WTC11 (cell line): ENCODE data around the gene LAMC1. TPM values are rescaled to one million over a fixed set of nuclear protein-coding genes. Genes with fewer than 3 reads are reported as not detected.

ENCODE experiments used
- ATAC-seq: fragments of 200-7000 bp; cut with Tn5 transposase; 2 replicates; pipeline ENCODE4 v1.10.0; 2021; ENCODE audit warnings: mild to moderate bottlenecking, moderate library complexity
- CTCF ChIA-PET: fragments of 300-600 bp; sonication (Branson Sonifier 250); formaldehyde crosslinking; loops from one replicate; lab custom pipeline; 2021; ENCODE audit warnings: antibody characterized with exemption; lab: Charles Lee
- POLR2A ChIA-PET: fragments of 350-600 bp; sonication (Branson Sonifier 250); formaldehyde crosslinking; loops from one replicate; lab custom pipeline; 2021; ENCODE audit warnings: antibody characterized with exemption; lab: Charles Lee
- DNase-seq: peaks from one replicate; pipeline ENCODE4 v3.0.0; 2021; ENCODE audit warnings: low spot score
- H3K27ac Mint-ChIP-seq: 2 replicates; pipeline ENCODE4 v1.8.0; 2021; ENCODE audit warnings: mixed read lengths
- H3K27me3 Mint-ChIP-seq: 2 replicates; pipeline ENCODE4 v1.8.0; 2021; ENCODE audit warnings: low read depth, mild to moderate bottlenecking, moderate library complexity, mixed read lengths
- H3K36me3 Mint-ChIP-seq: 2 replicates; pipeline ENCODE4 v1.8.0; 2021; ENCODE audit warnings: mixed read lengths
- H3K4me1 Mint-ChIP-seq: 2 replicates; pipeline ENCODE4 v1.8.0; 2022; ENCODE audit warnings: mixed read lengths
- H3K4me3 Mint-ChIP-seq: 2 replicates; pipeline ENCODE4 v1.8.0; 2021; ENCODE audit warnings: mild to moderate bottlenecking, moderate library complexity, mixed read lengths
- H3K9me3 Mint-ChIP-seq: 2 replicates; pipeline ENCODE4 v1.8.0; 2021; ENCODE audit warnings: mixed read lengths
- AR ChIP-seq: fragments of 250-450 bp; sonication (Bioruptor Pico); IDR thresholded peaks from 2 replicates; pipeline ENCODE4 v1.9.0; 2021; ENCODE audit warnings: mild to moderate bottlenecking
- CREM ChIP-seq: sonication (generic); formaldehyde crosslinking; IDR thresholded peaks from 2 replicates; pipeline ENCODE4 v1.8.1; 2022; ENCODE audit warnings: mild to moderate bottlenecking, missing genetic modification reagents, moderate library complexity
- E2F1 ChIP-seq: sonication (generic); formaldehyde crosslinking; IDR thresholded peaks from 2 replicates; pipeline ENCODE4 v1.8.0; 2022; ENCODE audit warnings: mild to moderate bottlenecking, missing genetic modification reagents
- ERG ChIP-seq: fragments of 250-450 bp; sonication (Bioruptor Pico); IDR thresholded peaks from 2 replicates; pipeline ENCODE4 v1.8.0; 2021; ENCODE audit warnings: mild to moderate bottlenecking
- FOXJ3 ChIP-seq: sonication (generic); formaldehyde crosslinking; IDR thresholded peaks from 2 replicates; pipeline ENCODE4 v1.9.0; 2021; ENCODE audit warnings: missing genetic modification reagents, mild to moderate bottlenecking, borderline replicate concordance
- FOXP1 ChIP-seq: sonication (generic); formaldehyde crosslinking; IDR thresholded peaks from 2 replicates; pipeline ENCODE4 v1.8.0; 2022; ENCODE audit warnings: missing genetic modification reagents, mild to moderate bottlenecking, moderate library complexity, borderline replicate concordance
- FOXP4 ChIP-seq: sonication (generic); formaldehyde crosslinking; IDR thresholded peaks from 2 replicates; pipeline ENCODE4 v1.8.0; 2022; ENCODE audit warnings: mild to moderate bottlenecking, missing genetic modification reagents
- GRHL2 ChIP-seq: fragments of 250-450 bp; sonication (Bioruptor Pico); IDR thresholded peaks from 2 replicates; pipeline ENCODE4 v1.8.0; 2022; ENCODE audit warnings: mild to moderate bottlenecking, moderate library complexity; ENCODE audit not compliant: insufficient replicate concordance, severe bottlenecking
- HMGXB4 ChIP-seq: sonication (generic); formaldehyde crosslinking; IDR thresholded peaks from 2 replicates; pipeline ENCODE4 v1.8.1; 2023; ENCODE audit warnings: mild to moderate bottlenecking, moderate library complexity, missing genetic modification reagents
- IRF2 ChIP-seq: sonication (generic); formaldehyde crosslinking; IDR thresholded peaks from 2 replicates; pipeline ENCODE4 v1.8.0; 2022; ENCODE audit warnings: low read depth, missing genetic modification reagents, borderline replicate concordance
- MLX ChIP-seq: sonication (generic); formaldehyde crosslinking; IDR thresholded peaks from 2 replicates; pipeline ENCODE4 v1.8.1; 2023; ENCODE audit warnings: mild to moderate bottlenecking, missing genetic modification reagents, moderate library complexity
- MXD4 ChIP-seq: fragments of 250-450 bp; sonication (Bioruptor Pico); IDR thresholded peaks from 2 replicates; pipeline ENCODE4 v1.8.0; 2021; ENCODE audit warnings: mild to moderate bottlenecking, moderate library complexity, borderline replicate concordance
- NFATC4 ChIP-seq: fragments of 250-450 bp; sonication (Bioruptor Pico); IDR thresholded peaks from 2 replicates; pipeline ENCODE4 v1.9.0; 2021; ENCODE audit warnings: mild to moderate bottlenecking
- NR2C2 ChIP-seq: sonication (generic); formaldehyde crosslinking; IDR thresholded peaks from 2 replicates; pipeline ENCODE4 v1.8.0; 2022; ENCODE audit warnings: mild to moderate bottlenecking, missing genetic modification reagents
- RELA ChIP-seq: sonication (generic); formaldehyde crosslinking; IDR thresholded peaks from 2 replicates; pipeline ENCODE4 v1.8.1; 2022; ENCODE audit warnings: missing genetic modification reagents, mild to moderate bottlenecking, borderline replicate concordance
- SP1 ChIP-seq: sonication (generic); formaldehyde crosslinking; conservative IDR thresholded peaks from 2 replicates; pipeline ENCODE4 v1.8.1; 2022; ENCODE audit warnings: missing genetic modification reagents
- TEAD1 ChIP-seq: sonication (generic); formaldehyde crosslinking; IDR thresholded peaks from 2 replicates; pipeline ENCODE4 v1.8.0; 2022; ENCODE audit warnings: mild to moderate bottlenecking, missing genetic modification reagents
- ZBTB21 ChIP-seq: sonication (generic); formaldehyde crosslinking; IDR thresholded peaks from 2 replicates; pipeline ENCODE4 v1.8.1; 2023; ENCODE audit warnings: mild to moderate bottlenecking, missing genetic modification reagents, borderline replicate concordance
- ZNF121 ChIP-seq: sonication (generic); formaldehyde crosslinking; IDR thresholded peaks from 2 replicates; pipeline ENCODE4 v1.8.0; 2023; ENCODE audit warnings: missing genetic modification reagents
- ZNF138 ChIP-seq: sonication (generic); formaldehyde crosslinking; conservative IDR thresholded peaks from 2 replicates; pipeline ENCODE4 v1.8.1; 2022; ENCODE audit warnings: mild to moderate bottlenecking, moderate library complexity, missing genetic modification reagents
- ZNF232 ChIP-seq: sonication (generic); formaldehyde crosslinking; IDR thresholded peaks from 2 replicates; pipeline ENCODE4 v1.8.0; 2022; ENCODE audit warnings: mild to moderate bottlenecking, missing genetic modification reagents
- ZNF396 ChIP-seq: fragments of 250-450 bp; sonication (Bioruptor Pico); IDR thresholded peaks from 2 replicates; pipeline ENCODE4 v1.8.0; 2021; ENCODE audit warnings: mild to moderate bottlenecking, moderate library complexity, borderline replicate concordance
- ZNF423 ChIP-seq: fragments of 250-450 bp; sonication (Bioruptor Pico); IDR thresholded peaks from 2 replicates; pipeline ENCODE4 v2.1.2; 2022; ENCODE audit warnings: mild to moderate bottlenecking, moderate library complexity
- ZNF512 ChIP-seq: sonication (generic); formaldehyde crosslinking; IDR thresholded peaks from 2 replicates; pipeline ENCODE4 v1.8.1; 2022; ENCODE audit warnings: missing genetic modification reagents, borderline replicate concordance
- ZNF671 ChIP-seq: fragments of 250-450 bp; sonication (Bioruptor Pico); IDR thresholded peaks from 2 replicates; pipeline ENCODE4 v1.8.0; 2021; ENCODE audit warnings: mild to moderate bottlenecking
- total RNA-seq: library from RNA; stranded (reverse); gene quantifications from 3 replicates; pipeline ENCODE4 v1.2.3, GENCODE V29; 2021

Gene LAMC1
- total RNA-seq, 1 experiment from 2014 or later = 162 TPM

- Mint-ChIP-seq H3K4me3 (no peak overlapping the region), H3K4me1 (peaks cover 31% of the 10 kb centered on the region), H3K36me3 (peaks cover 13% of the 10 kb centered on the region), H3K27ac (no peak overlapping the region), H3K27me3 (no peaks in the 10 kb centered on the region), H3K9me3 (no peaks in the 10 kb centered on the region)
- ATAC-seq = no peak
- TF ChIP-seq FOXP1 (no peak), MXD4 (CRISPR knock-in tag) (no peak), HMGXB4 (no peak), ZNF423 (no peak), ZBTB21 (CRISPR knock-in tag) (no peak), TEAD1 (CRISPR knock-in tag) (no peak), MLX (CRISPR knock-in tag) (no peak), AR (CRISPR knock-in tag) (no peak), ZNF121 (no peak), FOXJ3 (no peak), E2F1 (CRISPR knock-in tag) (no peak), GRHL2 (CRISPR knock-in tag) (no peak), ERG (CRISPR knock-in tag) (no peak), RELA (CRISPR knock-in tag) (no peak), SP1 (CRISPR knock-in tag) (no peak)
- DNase-seq = no peak
- ChIA-PET CTCF (interaction anchor here (2.2 kb wide), 1 partner anchor 144 kb away, joined by 6 read pairs; no protein-coding TSS in a partner anchor), POLR2A (no interaction called here)
Observed at GRCh38 chr1:183106746-183107145, 83.5 kb downstream of the LAMC1 start.

GRCh38 chr1:183110326-183110880 is 87.2 kb downstream of the LAMC1 start:
- Mint-ChIP-seq H3K4me3 (no peak overlapping the region), H3K4me1 (peaks cover 26% of the 10 kb centered on the region), H3K27ac (no peak overlapping the region), H3K27me3 (no peaks in the 10 kb centered on the region), H3K36me3 (peaks cover 26% of the 10 kb centered on the region), H3K9me3 (no peaks in the 10 kb centered on the region)
- CTCF ChIA-PET = no interaction called here
- POLR2A ChIA-PET = no interaction called here
- ATAC-seq (no peak), DNase-seq (no peak)
- TF ChIP-seq ZNF396 (CRISPR knock-in tag) (no peak), ZNF671 (CRISPR knock-in tag) (no peak), ZNF232 (CRISPR knock-in tag) (no peak), ZNF512 (no peak), FOXP4 (CRISPR knock-in tag) (no peak), MLX (CRISPR knock-in tag) (no peak), NR2C2 (no peak), CREM (CRISPR knock-in tag) (no peak), IRF2 (CRISPR knock-in tag) (no peak), ZNF138 (no peak), NFATC4 (CRISPR knock-in tag) (no peak)
